Adrenal gland (tissue), 5 donors: ENCODE data around the gene NARS2.

Experiments used
- CTCF ChIP-seq, 6 experiments: fragments of 450-650 bp in 4 of 6; fragments of 200-600 bp in 2 of 6; sonication (generic) in 1 of 6; IDR thresholded peaks; 1 replicate in 5 of 6; 2 replicates in 1 of 6; pipeline versions ENCODE4 v1.5.1 to v1.8.0; 2016 to 2021; ENCODE audit warnings: antibody characterized with exemption in 6 of 6, mild to moderate bottlenecking in 2 of 6, moderate library complexity in 1 of 6
- POLR2A ChIP-seq, 2 donors: fragments of 450-650 bp; IDR thresholded peaks; one replicate each; pipeline ENCODE4 v1.6.1; 2017; ENCODE audit warnings: antibody characterized with exemption in 2 of 2, mild to moderate bottlenecking in 2 of 2, moderate library complexity in 1 of 2
- donor health status: DM: no; HTN: no; CAD: no.

DNA sequence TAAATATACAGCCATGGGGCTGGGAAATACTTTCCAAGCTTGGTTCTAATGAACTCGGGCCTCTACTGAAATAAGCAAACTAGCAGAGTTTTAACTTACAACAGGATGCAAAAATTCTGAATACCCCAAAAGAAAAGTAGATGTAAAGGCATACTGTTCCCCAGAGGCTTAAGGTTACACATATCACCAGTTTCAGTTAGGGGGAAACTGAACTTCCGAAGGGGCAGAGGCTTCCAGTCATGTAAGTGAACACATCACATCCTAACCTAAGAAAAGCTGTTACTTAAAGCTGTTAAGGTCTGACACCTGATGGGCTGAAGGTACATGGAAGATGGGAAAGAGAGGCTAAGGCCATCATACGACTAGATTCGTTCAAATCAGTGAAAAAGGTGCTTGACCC is 159.3 kb downstream of the NARS2 start:
- TF ChIP-seq CTCF (IDR thresholded peaks at IDR 0.05) = no peak
- no peak for TF ChIP-seq POLR2A (IDR thresholded peaks at IDR 0.05)
